ENCODE results near the gene STRIT1. TPM values are rescaled to one million over a fixed set of nuclear protein-coding genes. Genes with fewer than 3 reads are reported as not detected.

The STRIT1 gene
- total and polyA plus RNA-seq, 9 of the 15 experiments (the other 6 are each of a cell fraction or from before 2014, with no cell fraction given), result not detected

- TF ChIP-seq ETS1 (conservative IDR thresholded peaks at IDR 0.05; ENCODE audit: control insufficient read depth, low read depth, low read length), result no peak
- TF ChIP-seq ZBTB12 (CRISPR knock-in tag; IDR thresholded peaks at IDR 0.05), result no peak
- no peak for TF ChIP-seq ZNF24 (IDR thresholded peaks at IDR 0.05)
- TF ChIP-seq CBX5 (IDR thresholded peaks at IDR 0.05; ENCODE audit: borderline replicate concordance, low read depth), result no peak
- TF ChIP-seq MCM5 (IDR thresholded peaks at IDR 0.05; ENCODE audit: low read depth), result no peak
- TF ChIP-seq ZNF583 (CRISPR knock-in tag; IDR thresholded peaks at IDR 0.05), result no peak
- peak; percentile 23; the same call in 1 of the 2 replicates for TF ChIP-seq VEZF1 (CRISPR knock-in tag; IDR thresholded peaks at IDR 0.05)
- no peak for TF ChIP-seq BRCA1 (IDR thresholded peaks at IDR 0.05)
- no peak for TF ChIP-seq BRCA1 (CRISPR knock-in tag; IDR thresholded peaks at IDR 0.05)
- no peak for TF ChIP-seq MBD1 (CRISPR knock-in tag; IDR thresholded peaks at IDR 0.05)
- no peak for TF ChIP-seq ZNF354B (CRISPR knock-in tag; IDR thresholded peaks at IDR 0.05)
- TF ChIP-seq EZH2 (IDR thresholded peaks at IDR 0.05; ENCODE audit: borderline replicate concordance, low read depth, low read length), result no peak
- no peak for TF ChIP-seq NR4A1 (CRISPR knock-in tag; IDR thresholded peaks at IDR 0.05)
- TF ChIP-seq NR4A1 (tag; IDR thresholded peaks at IDR 0.05), result no peak
- no peak for TF ChIP-seq ZNF184 (CRISPR knock-in tag; IDR thresholded peaks at IDR 0.05)
- no peak for TF ChIP-seq ZNF280A (IDR thresholded peaks at IDR 0.05; ENCODE audit: low read depth, partially characterized antibody)
- TF ChIP-seq HOMEZ (CRISPR knock-in tag; IDR thresholded peaks at IDR 0.05), result no peak
- peak; percentile 68 for TF ChIP-seq CCNT2 (IDR thresholded peaks at IDR 0.05; ENCODE audit: borderline replicate concordance, extremely low read depth, insufficient read length, low read depth, low read length)
- TF ChIP-seq PREB (CRISPR knock-in tag; IDR thresholded peaks at IDR 0.05), result no peak
Measured at GRCh38 chr3:155248531-155249187, 44.8 kb downstream of the STRIT1 start (continued).
